ENCODE measurements around the gene LDHAL6B. TPM values are rescaled to one million over a fixed set of nuclear protein-coding genes. Genes with fewer than 3 reads are reported as not detected.

LDHAL6B gene
- polyA plus RNA-seq, 5 donors = 0.08 to 0.13 (median 0.10) TPM; not detected in 2

DNA sequence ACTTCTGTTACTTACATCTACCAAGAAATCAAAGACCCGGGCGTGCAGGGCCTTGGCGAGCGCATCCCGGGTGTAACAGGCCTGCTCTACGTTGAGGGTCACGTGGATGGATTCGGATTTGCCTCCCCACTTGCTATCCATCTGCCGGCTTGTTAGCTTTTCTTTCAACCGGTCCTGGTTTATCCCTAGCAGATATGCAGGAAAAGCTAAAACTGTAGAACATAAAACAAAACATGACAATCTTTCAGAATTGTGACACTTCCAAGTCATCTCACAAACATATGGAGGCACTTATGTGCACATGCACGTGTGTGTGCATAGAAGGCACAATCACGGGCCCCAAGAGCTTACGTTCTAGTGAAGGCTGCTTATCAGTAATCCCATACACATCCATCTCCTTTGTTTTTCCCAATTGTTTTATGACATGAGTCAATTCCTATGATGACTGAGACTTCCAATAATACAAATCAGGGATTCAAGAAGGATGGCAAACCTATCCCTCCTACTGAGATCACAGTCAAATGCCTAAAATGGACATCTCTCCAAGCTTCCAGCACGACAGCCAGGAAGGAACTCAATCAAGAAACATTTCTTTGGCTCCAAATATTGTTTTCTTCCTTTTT lies 11.3 kb downstream of the LDHAL6B start:
- no peak for DNase-seq

DNA sequence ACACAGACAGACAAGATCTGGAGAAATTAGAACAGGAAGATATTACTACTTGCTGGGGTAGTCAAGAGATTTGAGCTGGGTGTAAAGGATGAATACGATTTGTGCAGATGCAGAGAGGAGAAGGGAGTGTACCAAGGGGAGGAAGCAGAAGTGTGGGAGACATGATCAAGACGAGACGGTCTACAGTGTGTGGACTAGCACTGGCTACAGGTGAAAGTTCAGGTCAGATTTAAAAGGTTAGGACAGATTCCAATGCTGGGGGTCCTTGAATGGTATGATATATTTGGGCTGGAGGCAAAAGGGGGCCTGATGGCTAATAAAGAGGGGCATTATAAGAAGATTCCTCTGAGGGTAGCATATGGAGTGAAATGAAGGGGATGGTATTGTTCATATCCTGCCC lies 12.1 kb downstream of the LDHAL6B start:
- DNase-seq = no peak

DNA sequence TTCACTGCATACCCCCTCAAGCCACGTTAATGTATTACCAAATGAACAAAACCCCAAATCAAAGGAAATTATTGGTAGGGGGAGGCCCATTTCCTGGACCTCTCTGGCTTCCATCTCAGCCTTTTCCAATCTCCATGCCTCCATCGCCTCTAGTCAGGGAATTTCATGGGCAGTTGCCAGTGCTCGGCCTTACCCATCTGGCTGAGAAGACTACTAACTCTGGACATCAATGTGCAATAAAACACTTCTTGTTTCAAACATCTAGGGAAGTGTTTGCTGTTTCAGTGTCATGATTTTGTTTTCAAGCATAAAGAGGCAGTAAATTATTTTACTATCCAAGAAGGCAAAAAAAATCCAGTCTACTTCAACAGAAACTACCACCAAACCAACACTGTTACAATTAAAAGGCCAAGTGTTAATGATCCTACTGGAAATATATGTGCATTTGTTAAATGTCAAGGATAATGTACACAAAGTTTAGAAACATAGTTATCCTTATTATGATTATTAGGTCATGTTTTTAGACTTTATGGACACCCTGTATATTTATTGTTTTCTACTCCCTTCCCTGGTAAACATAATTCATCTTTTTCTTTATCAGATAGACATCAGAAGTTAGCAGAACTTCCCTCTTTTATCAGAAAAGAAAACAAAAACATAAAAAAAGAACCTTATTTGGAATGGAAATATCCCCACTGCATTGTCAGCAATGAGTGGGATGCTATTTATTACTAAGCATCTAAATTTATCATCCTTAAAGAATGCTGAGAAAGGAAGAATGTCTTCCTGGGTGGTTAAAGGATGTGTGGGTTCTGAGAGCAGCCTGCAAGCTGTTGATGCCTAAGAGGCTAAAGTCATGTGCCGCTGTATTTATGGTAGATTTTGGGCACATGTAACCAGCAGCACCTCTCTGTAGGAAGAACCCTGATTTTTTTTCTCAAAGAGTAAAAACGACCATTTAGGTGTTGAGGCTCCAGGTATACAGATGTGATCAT lies 15.2 kb downstream of the LDHAL6B start:
- no peak for DNase-seq

DNA sequence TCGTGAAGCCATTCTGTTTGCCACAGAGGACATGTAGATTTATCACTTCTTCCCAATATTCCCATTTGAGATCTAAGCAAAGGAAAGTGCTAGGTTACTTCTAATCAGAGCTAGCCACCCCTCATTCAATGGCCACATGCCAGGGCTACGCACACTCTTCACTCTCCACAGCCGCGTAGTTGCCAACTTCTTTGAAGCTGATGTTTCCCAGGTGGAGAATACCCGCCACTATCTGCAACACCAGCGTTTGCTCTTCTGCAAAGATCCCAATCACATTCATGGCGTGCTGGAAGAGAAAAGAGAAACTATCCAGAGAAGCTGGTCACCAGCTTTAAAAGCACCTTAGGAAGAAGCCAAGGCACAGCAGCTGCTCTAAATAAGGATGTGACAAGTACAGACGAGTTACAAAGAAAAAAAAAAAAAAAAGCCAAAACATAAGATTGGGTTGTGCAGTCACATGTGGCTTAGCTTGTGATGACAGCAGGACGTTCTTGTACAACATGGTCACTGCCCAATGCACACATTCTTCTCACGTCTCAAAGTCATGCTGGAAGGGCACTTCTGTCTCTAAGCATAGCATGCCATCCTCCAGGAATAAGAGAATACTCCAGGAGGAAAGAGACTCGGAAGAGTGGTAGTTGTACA lies 16.4 kb downstream of the LDHAL6B start:
- no peak for DNase-seq

DNA sequence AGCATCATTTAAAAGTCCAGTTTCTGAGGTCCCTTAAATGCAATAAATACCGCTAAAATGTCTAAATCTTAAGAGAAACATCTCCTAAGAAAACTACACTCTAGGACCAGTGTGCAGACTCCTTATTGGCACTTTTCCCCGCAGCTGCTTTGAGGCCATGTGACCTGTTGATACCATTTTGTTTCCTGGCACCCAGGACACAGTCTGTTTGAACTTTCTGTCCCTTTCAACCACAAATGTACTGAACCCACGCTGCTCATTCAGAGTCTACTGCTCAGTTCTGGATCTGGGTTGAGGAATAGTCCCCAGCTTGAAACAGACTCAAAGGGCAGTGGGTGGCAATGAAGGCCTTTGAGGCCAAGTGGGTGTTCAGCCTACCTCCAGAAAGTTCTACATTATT lies 17.1 kb downstream of the LDHAL6B start:
- no peak for DNase-seq

DNA sequence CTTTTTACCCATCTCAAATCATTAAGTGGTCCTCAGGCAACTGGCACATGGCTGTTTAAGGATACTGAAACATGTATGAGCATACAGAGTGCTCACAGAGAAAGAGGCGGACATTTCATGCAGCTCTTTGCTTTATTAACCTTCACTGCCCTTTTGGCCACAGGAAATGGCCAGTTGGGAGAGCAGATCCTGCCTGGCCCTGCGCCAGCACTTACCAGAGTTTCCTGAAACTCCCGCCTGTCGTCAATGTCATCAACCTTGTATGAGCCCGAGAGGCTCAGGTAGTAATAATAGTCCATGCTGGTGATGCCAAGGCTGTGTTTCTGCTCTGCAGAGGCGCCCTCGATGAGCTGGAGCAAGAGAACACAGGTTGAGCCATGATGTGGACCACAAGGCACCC lies 17.8 kb downstream of the LDHAL6B start:
- no peak for DNase-seq

DNA sequence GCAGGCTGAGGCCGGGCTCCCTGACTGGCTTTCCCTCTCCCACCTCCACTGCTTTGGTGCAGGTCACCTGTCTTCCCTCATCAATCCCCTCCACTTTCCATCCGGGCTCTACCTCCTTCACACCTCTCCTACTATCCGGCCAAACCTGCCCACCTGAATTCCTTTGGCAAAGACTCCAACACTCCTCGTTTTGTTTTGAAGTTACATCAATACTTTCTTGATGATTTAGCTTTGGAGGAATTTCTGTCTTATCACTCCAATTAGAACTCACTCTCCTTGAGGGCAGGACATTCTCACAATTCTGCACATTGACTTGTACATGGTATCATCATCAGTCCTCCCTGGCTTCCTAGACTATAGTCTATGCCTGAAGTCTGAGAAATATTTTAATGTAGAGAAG lies 20.4 kb downstream of the LDHAL6B start:
- DNase-seq = no peak

DNA sequence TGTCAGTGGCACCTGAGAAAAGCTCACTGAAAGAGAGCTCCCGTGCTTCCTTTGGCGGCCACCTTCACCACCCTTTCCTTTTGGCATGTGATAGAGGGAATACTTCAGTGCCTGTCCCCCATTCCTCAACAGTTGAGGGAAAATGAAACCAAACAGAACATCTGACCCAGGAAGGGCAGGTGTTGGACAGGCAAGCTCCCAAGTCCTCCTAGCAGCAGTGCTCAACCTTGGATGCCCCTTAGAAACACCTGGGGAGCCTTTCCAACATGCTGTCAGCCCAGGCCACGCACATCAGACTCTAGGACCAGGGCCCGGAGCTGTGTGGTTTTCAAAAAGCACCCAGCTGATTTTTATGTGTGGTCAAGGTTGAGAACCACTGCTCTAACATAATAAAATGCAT lies 22.4 kb downstream of the LDHAL6B start:
- DNase-seq = no peak

DNA sequence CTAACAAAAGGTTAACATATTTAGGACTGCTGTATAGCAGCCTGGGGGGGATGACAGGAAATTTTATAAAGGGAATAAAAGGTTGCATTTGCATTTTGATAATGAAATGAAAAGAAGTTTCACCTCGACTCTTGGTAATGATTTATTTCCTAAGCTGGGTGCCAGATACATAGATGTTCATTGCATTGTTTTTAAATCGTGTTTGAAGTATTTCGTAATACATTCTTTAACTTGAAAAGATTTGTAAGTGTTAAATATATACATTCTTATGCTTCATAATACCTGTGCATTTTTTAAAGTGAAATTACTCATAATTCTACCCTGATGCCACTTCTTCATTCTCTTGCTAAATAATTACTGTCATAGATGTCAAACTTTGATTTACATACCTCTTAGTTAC lies 22.8 kb downstream of the LDHAL6B start:
- DNase-seq = no peak

DNA sequence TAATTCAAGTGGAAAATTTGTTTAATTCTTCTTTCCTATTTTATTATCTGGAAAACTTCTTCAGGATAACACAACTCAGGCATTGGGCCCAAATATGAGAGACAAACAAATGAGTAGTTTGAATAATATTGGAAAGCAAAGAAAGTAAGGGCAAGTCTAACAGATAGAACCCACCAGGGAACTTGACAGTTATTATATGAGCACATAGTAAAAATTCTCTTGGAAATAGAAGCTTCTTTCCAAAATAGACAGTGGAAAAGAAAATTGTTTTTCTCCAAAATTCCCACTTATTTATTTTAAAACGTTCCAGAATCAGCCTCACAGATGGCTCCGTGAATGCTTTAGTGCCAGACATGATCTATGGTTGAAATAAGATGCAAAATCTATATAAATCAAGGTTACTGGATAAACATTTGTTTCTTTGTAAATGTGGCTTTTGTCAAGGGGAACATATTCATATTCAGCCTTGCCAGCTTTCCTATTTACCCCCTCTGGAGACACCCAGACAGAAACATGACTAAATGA lies 23.9 kb downstream of the LDHAL6B start:
- DNase-seq = no peak

DNA sequence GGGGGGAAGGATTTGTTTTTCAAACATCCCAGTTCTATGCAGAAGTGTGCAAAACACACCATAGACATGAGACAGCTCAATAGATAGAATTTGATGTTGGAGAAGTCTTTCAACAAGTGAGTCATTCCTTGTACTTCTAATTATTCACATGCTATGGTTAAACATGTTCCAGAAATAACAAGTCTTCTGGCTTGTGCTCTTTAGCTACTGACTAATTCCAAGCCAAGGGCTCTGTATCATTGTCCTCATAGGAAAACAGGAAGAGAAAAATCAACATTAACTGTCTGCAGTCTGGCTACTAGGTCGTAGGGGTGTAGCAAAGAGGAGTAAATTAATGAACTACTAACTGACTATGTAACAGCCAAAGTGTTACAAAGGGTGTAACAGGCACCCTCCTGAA lies 25.8 kb downstream of the LDHAL6B start:
- DNase-seq = no peak

DNA sequence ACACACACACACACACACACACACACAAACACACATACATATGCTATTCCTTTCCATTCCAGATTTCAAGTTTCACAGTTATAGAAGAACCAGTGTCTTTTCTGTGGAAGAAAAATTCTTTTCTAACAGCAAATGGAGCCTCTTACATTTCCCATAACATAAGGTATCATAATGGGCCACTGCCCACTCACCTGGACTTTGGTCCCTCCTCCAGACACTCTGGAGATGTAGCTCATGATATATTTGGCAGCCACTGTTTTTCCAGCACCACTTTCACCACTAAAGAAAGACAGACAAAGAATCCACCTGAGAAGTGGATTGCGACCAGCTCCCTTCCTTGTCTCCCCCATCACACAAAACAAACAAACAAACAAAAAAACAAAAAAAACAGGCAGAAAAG lies 29.8 kb downstream of the LDHAL6B start:
- DNase-seq = no peak

DNA sequence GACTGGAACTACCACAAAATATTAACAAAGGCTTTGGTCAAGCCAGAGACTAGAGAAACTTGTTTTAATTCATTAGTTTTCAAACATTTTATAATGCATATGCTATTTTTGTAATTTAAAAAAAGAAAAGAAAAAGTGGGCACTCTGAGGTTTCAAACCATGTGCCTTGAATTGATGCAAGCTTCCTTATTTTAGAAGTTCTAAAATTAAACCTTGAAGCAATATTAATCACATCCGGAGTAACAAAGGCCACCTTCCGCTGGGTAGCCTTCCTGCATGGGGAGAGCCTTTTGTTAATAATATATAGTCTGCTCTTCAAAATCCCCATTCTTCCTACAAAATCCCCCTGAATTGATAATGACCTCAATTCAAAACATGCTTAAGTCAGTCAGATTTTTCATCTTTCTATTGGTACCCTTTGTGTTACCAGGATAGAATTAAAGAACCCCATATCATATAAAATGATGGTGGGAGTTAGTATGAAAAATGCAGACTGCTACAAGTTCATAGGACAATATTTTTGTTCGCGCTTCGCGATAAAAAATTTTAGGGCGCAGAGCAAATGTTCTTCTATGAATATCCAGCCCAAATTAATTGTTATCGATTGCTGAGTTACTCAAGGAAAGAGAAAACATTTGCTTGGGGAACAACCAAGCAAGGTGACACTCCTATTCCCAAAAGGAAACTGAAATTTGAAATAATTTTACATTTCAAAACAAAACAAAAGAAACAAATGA lies 30.6 kb downstream of the LDHAL6B start:
- no peak for DNase-seq

DNA sequence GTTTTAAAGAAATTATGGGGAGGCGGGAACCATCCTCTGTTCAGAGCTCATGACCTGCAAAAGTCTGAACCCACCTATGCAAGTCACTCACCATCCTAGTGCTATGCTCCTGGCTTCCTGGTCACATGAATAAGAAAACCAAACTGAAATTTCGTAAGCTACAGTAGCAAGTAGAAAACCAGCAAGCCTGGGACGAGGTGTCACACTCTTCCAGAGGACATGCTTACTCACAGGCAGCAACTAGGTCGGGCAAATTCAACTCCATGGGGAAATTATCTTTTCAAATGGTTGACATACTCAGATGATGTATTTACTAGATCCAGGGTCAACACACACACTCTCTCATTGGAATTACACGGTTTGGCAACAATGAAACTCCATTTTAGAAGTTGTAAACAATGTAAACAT lies 31.3 kb downstream of the LDHAL6B start:
- DNase-seq = no peak

DNA sequence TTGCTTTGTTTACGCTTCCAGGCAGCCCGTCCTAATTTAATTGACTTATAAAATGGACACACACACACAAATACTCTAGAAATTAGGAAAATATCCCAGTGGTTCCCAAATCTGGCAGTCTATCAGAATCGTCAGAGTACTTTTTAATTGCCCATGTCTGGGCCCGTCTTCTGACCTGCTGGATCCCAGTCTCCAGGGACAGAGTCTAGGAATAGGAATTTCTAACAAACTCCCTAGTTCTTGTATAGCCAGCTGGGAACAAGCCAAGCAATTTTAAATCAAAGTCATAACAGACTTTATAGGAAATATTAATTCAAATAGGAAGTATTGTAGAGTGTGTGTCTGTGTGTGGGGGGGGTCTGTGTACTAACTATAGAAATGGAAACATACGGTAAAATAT lies 33.4 kb downstream of the LDHAL6B start:
- DNase-seq = peak; percentile 21 to 30

DNA sequence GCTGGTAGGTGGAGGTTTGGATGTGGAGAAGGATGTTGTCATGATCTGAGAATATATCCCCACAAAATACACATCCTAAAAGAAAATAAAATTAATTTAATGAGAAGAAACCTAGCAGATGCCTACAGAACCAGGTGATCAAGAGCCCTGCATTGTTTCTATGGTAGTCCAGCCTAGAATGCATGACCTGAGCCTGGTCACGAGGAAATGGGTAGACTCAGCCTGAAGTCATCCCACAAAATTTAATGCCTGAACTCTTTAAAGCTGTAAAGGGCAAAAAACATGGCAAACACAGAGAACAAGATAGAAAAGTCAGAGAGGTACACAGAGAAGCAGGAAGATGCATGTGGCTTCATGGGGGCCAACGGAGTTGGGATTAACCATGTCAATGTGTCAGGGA lies 36.0 kb downstream of the LDHAL6B start:
- DNase-seq = no peak

DNA sequence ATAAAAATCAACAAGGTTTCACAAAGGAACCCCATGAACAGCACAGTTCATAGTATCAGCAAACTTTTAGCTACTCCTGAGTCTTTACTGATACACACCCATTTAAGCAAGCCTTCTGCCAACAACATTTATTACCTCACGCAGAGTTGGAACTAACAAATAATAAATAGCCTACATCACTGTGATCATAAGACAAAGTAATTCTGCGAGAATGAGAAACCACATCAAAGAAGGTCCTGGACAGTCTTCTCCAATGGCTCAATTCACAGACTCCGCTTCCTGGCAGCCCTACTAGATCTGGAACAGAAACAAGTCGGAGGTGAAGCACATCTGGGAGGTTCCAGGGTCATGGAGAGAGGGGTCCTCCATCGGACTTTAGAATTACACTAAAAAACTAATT lies 37.0 kb downstream of the LDHAL6B start:
- no peak for DNase-seq

DNA sequence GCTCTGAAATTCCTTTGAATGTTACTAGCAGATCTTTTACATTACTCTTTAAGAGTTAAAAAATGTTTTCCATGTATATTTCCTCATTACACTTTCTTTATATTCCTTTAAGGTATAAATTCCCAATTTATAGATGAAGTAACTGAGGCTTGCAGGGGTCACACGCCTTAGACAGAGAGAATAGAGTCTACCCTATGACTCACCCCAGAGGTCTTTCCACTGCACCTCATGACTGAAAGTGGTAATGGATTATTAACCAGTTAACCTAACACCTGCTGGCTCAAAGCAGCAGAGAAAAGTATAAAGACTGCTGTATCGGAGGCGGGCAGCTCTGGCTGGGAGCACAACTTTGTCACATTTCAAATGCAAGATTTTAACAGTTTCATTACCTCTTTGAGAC lies 37.7 kb downstream of the LDHAL6B start:
- no peak for DNase-seq

DNA sequence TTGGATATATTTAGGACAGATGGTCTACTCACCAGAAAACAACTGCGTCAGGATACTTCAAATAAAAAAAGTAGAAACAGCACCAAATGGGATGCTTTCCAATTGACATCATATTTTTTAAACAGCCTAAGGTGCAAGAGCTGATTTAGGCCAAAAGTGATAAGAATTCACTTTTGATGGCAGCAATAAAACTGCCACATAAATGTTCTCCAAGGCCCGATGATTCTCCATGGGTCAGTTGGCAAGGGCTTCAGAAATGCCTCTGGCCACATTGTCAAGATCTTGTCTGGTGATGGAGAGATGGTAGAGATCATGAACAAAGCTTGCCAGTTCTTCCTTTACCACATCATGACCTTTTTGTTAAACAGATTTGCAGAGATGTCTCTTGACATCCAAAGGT lies 38.9 kb downstream of the LDHAL6B start:
- DNase-seq = no peak

DNA sequence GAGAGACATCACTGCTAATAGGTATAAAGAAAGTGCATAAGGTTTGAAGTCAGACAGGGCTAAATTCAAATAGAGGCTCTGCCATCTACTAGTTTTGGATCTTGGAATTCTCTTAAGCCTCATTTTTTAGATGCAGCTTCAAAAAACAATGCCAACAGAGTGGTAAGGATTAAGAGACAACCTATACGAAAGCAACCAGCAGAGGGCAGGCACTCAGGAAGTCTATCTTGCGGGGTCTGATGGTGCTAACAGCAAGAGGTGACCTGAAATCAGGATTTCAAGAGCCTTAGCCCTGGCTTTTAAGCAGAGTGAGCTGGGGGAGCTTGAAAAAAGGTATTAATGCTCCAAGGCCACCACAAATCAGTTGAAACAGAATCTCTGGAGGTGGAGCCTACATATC lies 40.7 kb downstream of the LDHAL6B start:
- peak; percentile 31 to 37 for DNase-seq

DNA sequence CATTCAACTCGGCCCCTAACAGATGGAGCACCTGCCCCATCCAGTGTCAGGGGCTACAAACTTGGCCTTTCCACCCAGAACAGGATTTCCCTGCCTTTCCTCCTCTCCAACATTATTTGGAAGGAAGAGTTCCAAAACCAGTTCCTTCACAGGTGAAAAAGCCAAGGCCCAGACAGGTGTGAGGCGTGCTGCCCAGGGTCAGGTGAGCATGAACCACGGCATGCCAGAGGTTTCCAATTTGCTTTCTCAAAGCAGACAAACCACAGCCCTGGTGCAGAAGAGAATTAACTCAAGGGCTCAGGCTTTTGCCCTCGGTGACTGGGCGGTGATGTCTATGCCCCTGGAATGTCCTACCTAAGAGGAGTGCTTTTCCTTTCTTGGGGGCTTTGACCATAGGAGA lies 43.2 kb downstream of the LDHAL6B start:
- no peak for DNase-seq

DNA sequence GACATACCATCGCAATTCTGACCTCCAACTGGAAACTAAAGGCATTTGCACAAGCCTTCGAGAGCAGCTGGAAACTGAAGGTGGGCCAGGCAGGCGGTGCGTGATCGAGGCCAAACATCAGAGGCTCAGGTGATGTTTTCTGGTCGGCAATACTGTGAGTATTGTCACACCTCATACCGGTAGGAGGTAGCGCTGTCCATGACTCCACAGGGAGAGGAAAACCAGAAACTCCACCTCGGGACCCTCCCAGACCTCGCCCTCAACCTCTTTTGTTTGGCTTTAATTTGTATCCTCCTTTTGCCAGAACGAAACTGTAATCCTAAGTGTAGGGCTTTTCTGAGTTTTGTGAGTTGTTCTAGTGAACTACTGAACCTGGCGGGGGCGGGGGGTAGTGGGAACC lies 43.6 kb downstream of the LDHAL6B start:
- DNase-seq = no peak
